GM19397 (cell line): Measurements from ENCODE around the gene SLC39A2.
"Not testable (repeated sequence)": the region's sequence is repeated elsewhere in the genome, so short reads cannot be mapped to it uniquely, and the experiment has no call there.

ENCODE experiments used
- ATAC-seq: cut with Tn5 transposase; IDR thresholded peaks from one replicate; pipeline ENCODE4 v1.9.1; 2021; ENCODE audit warnings: mild to moderate bottlenecking, moderate library complexity; ENCODE audit not compliant: unreplicated experiment

SLC39A2 gene

DNA sequence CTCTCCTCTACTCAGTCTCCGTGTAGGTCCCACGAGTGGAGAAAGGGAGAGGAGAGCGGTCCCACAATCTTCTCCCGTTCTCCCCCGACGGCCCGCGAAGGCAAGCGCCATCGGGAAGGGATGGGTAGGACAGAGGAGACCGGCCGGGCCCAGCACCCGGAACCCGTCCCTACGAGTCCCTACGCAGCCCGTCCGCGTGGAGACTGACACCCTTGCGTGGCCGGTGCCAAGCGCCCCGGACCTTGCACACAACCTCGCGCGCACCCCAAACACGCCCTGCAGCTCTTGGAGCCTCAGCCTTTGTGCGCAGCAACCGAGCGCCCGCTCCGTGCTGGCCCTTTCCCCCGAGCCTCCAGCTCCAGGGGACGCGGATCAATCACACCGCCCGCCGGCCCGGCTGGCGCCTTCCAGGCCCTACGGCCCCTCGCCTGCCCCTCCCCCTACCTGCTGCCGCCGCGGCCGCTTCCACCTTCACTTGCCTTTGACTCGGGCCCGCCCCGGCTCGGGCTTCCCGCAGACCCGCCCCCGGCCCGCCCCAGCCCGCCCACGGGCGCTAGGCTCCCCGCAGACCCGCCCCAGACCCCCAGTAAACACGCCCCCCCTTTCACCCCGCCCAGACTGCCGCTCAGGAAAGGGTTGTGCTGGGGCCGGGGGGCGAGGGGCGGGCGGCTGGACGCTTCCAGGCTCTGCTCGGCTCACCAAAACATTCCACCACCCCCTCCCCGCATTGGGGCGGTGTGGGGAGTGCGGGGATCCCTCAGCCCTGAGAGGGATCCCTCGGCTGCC, 25.7 kb downstream of the SLC39A2 start, which contains the start of gene NDRG2:
Gene NDRG2, minus strand, starts transcription at position 477 of the 786 bp plus-strand sequence. CDS start 1,746 bp downstream, outside the sequence.
- no peak for ATAC-seq

DNA sequence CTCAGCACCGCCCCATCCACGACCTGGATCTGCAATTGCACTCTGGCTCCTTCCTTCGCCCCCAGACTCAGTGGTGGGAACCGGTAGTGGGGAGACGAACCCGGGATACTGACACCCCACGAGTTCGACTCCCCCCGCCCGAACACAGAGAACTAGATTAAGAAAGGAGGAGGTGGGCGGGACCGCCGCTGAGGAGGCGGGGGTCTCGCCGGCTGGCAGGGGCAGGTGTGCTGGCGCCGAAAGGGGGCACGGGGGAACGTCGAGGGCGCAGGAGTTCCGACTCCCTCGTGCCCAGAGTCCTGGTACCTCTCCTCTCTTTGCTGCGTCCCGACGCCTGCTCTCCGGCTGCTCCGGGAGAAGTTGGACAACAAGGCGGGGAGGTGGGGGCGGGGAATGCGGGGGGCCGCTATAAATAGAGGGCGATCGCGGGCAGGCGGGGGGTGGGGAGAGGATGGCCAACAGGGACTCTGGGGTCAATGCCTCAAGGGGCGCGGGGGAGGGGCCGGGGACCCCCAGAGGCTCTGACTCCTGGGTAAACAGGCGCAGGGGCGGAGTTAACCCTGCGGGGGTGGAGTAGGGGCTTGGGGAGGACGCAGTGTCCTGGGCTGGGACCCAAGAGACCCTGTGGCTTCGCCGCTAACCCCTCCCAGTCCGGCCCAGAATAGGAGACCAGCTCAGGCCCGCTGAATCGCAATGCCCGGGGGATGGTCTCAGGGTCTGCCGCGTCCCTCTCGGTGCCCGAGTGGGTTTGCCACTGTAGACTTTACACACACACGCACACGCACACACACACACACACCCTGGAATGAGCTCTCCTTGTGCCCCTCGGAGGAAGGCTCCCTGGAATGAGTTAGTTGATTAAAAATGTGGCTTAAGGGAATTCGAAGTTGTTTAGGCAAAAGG, 26.5 kb downstream of the SLC39A2 start:
- no peak for ATAC-seq

DNA sequence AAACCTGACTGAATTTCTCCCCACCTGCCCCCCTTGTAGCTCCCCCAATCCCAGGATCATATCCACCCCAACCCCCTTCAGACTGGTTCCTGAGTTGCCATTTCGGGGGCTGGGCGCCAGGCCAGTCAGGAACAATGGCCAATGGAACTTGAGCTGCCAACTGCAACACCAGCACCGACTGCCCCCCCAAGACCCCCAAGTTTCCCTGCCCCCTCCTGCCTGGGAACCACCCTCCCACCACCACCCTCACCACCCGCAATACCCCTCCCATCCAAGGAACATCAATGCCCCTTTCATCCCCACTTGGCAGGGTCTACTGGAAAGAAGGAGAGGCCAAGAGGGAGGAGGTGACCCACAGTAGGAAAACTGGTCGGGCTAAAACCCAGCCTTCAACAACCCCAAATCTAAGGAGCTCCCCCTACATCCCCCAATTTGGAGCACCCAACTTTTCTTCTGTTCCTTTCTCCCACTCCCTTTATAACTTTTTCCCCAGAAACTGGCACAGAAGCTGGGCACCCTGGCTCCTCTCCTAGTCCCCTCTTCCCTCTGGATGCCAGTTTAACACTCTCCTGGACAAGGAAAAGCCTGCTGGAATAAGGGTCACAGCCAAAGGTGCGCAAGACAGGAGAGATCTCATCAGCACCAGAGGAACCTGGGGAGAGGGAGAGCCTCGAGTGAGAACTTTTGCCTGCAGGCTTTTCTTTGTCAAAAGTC, 27.3 kb downstream of the SLC39A2 start:
- ATAC-seq = no peak

DNA sequence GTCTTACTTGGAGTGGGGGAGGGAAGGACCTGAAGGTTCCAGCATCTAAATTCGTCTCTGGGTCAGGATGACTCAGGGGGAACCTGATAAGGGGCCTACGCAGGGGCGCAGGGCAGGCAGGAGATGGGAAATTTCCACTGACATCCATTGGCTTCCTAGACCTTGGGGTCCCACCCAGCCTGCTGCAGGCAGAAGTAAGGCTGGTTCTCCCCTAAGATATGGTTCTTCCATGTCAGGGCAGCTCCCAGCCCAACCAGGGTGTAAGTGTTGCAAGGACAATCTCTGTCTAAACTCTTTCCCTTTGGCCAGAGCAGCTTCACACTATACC, 27.9 kb downstream of the SLC39A2 start:
- no peak for ATAC-seq

DNA sequence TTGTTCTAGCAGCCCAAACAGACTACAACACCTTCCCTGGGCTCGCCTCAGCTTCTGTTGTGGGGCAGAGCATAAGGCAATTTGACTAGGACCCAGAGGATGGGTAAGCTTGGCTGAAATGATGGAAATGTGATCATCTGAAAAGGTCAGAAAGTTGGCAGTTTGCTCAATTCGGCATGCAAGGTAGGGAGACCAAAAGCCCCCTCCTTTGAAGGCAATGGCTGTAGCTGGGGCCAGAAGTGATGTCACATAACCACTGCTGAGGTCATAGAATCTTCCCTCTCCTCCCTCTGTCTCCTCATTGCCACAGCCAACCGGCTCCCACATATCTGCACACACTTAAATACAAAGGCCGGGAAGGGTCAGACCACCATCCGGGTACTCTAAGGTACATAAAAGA, 30.8 kb downstream of the SLC39A2 start, which contains the start of gene TPPP2:
Gene TPPP2, plus strand, starts transcription at position 301 of the 400 bp plus-strand sequence. CDS start 365 bp downstream, outside the sequence.
- ATAC-seq = no peak

DNA sequence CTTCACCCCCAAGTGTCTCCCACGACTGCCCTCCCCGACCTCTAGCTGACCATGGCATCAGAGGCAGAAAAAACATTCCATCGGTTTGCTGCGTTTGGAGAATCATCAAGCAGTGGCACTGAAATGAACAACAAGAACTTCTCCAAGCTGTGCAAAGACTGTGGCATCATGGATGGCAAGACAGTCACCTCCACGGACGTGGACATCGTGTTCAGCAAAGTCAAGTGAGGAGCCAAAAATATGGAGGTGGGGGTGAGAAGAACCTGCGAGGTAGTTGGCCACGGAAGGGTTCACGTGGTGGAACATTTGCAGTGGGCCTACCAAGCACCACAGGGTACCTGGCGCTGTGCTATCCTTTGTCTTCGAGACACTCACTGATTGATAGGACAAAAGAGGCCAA, 31.4 kb downstream of the SLC39A2 start:
- no peak for ATAC-seq

DNA sequence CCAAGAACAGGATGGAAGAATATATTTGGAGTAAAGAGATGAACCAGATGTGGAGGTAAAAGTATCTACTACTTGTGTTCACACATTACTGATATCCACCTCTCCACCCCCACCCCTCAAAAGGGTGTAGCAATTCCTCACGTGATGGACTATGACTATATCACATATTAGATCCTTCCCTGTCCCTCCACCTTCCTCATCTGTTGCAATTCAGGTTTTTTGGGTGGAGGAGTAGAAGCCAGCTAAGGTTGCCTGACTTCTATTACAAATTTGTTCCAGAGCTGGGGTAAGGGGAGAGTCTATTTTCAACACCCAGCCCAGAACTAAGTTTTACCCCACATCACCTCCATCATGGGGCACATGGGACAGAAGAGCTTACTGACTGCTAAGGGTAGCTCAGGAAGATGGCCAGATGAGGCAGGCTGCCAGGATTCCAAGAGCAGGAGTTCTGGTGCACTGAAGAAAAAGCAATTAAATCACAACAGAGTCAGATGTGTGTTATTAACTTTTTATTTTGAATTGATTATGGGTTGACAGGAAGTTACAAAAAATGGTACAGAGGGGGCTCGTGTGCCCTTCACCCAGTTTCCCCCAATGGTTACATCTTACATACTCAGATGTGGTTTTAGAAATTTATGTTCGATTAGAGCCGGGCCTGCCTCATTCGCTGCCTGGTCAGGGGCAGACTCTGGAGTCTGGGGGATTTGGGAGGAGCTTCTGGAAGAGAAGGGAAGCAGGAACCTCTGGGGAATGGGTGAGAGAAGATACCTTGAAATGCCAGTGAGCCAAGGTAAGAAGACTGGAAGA, 33.4 kb downstream of the SLC39A2 start:
- ATAC-seq = no peak

DNA sequence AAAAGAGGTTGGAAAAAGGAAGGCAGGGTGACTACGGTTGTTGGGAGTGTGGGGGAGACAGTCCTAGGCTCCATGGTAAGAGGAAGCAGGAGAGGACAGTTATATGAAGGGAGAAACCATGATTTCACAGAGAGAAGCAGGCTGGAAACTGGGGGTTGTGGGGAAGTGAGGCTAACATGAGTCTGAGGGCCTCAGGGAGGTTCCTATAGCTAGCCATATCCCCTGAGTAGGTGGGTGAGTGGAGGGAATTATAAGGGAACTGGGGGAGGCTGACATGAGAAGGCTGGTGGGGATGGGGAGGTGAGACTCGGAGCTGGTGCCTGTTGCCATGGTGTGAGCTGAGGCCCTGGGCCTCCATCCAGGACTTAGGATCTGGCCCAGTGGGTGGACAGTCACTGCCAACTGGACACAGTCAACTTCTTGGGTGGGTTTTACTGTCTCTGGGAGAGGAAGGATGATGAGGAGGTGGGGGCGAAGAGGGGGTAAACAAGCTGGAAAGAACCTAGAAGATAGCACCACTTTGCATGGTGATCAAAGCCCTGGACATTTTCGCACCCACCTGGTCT, 34.1 kb downstream of the SLC39A2 start:
- no peak for ATAC-seq

DNA sequence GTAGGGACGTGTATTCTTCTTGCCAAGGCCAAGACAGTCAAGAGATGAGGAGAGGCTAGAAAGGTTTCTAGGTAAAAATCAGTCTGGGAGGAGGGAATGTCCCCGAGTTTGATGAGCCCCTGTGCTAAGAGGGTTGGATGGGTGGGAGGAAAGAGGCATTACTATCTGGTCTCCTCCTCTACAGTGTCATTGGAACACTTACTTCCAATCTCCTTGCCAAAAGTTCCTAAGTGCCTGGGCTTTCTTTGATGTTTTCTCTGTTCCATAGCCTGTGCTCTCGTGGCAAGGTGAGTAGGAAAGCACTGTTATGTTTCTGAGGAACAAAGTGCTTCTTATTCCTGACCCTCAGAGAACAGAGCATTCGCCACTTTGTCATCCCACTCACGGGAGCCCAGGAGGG, 35.6 kb downstream of the SLC39A2 start, which contains the start of gene RNASE13:
Gene RNASE13, minus strand, starts transcription at position 101 of the 400 bp plus-strand sequence. CDS start 519 bp downstream, outside the sequence.
- no peak for ATAC-seq

DNA sequence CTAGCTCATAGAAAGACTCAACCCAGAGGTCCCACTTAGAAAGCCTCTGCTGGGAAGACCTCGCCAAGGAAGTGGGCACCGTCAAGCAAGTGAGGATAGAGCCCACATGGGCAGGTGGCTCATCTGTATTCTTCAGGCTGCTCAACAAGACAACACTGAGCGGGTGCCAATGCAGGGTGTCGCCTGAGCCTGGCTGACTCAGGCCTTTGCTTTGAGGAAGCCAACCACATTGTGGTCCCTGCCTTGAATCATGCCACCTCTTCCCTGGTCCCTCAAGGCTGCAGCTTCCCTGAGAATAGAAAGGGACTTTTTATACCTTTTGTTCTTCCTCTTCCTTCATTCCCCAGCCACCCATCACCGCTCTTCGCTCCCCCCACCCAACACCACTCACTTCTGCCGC, 37.7 kb downstream of the SLC39A2 start:
- no peak for ATAC-seq

DNA sequence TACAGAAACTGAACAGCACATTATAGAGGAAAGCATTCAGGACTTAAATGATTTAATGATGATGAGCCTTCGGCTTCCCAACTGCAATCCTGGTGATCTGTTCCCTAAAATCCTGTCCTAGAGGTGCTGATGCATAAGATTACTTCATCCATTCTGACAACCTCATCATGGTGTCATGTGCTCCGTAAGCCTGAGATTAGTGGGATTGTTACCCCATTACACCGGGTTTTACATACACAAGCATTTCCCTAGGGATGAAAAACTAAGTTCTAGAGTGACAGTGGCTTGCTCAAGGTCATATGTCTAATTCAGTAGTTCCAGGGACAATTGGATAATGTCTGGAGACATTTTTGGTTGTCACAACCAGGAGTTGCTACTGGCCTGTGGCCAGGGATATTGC, 38.1 kb downstream of the SLC39A2 start:
- ATAC-seq = no peak

DNA sequence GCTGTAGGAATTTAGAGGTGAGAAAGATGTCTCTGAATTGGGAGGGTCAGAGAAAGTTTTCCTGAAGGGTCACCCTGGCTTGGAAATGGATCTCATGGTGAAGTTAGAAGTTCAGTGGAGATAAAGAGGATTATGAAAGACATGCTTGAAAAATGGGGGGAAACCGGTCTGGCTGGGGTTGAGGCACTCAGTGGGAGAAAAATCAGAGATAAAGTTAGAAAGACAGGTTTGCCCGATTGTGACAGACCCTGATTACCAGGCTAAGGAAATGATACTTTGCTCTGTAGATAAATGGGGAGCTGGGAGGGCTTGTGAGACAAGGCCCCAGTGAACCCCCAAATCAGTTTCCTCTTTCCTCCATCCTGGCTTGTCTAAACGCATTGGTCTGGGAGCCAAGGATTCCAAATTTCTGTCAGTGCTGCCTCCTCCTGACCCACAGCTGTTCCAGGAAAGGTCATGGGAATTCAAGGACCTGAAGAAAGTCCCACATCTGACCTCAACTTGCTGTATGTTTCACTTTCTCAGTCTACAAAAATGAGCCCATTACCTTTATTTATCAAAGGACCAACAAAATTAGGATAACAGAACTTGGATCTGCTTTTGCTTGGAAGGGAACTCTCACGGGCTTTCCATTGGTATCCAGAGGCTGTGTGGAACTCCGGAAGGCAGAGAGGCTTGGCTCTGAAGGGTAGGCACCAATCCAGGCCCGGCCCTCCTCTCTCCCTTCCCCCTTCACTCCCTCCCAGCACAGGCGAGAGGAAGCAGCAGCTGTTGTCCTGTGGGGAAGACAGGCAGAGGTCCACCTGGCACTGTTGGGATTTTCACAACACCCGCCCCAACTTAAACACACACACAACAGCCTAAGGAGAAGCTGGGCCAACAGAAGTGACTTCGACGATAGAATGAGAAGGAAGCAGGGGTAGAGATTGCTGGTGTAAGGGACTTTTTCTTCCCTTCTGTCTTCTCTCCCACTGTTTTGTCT, 39.6 kb downstream of the SLC39A2 start:
- ATAC-seq = no peak

DNA sequence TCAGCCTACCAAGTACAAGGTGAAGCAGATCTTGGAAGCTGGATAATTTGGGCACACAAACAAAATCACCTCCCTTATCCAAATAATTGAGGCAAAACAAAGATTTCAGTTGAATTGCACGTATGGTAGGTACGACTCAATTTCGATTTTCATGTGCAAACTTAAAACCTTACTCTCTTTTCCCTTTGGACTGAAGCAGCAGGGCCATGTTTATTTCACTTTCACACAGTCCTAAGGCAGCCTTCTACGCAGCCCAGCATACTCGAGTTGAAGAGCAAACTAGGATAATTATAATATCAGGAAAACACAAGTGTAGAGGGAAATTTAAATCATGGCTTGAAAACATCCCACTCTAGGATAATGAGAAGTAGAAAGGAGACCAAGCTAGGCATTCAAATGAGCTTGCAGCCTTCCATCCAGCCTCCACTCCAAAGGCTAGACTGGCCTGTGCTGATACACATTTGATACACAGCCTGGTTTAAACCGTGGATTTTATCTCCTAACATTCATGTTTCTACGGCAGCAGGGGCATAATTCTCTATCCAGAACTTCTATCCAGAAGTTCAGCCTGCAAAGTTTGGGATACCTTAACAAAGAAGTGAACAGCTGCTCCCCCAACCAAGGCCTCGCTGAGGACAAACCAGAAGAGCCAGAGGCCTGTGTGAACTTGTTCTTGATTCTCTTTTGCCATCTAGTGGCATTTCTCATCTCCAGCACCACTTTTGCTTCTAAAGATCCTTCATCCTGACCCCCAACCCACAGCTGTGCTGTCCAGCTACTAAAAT, 40.7 kb downstream of the SLC39A2 start:
- no peak for ATAC-seq

DNA sequence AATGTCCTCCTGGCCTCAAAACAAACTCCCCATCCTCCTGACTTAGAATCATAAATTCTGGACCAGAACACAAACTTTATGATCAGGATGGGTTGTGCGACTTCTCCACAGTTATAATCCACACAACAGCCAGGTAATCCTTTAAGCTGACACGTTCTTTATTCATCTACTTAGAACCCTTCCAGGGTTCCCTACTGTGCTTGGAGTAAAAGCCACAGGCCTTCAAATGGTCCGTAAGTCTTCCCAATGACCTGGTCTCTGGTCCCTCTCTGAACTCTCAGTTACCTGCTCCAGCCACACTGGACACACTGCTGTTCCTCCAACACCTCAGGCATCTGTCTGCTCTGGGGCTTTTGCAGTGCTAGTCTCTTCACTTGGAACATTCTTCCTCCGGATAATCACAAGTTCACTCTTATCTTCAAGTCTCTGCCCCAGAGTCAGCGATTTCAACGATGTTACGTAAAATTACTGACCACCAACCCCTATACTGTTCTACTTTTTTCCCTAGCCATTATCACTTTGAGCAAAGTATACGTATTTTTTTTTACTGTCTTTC, 41.4 kb downstream of the SLC39A2 start:
- no peak for ATAC-seq

DNA sequence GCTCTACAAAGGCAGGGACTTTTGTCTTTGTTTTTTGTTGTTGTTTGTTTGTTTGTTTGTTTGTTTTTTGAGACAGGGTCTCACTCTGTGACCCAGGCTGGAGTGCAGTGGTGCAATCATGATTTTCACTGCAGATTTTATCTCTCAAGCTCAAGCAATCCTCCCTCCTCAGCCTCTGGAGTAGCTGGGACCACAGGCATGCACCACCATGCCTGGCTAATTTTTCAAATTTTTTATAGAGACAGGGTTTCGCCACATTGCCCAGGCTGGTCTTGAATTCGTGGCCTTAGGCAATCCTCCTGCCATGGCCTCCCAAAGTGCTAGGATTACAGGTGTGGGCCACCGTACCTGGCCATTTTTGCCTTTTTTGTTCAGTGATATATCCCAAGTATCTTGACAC, 41.8 kb downstream of the SLC39A2 start:
- ATAC-seq = not testable (repeated sequence)

DNA sequence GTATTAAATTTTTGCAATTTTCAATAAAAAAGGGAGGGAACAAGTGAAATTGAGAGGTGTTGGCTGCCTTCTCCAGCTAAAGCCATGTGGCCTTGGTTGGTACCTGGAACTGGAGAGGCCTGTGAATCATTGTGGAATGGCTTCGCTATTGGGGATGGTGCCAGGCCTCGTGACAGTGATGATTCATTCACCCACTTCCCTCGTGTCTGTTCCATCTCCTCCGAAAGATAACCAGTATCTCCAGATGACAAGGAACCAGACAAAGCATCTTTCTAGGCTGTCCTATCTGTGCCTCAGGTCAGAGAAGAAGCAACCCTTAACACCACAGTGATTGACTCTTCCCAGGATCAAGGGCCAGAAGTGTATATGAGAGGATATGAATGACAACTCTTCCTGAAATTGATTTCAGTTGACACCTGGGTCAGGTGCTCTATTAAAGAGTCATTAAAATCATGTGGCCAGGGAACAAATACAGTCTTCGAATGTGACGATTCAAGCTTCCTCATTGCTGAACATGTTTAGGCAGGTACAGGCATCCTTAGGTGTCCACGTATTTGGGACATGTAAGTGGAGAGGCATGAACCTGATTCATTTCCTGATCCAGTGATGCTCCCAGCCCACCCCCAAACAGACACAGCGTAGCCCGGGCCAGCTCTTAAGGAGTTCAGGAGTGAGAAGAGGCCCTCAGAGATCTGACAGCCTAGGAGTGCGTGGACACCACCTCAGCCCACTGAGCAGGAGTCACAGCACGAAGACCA, 42.8 kb downstream of the SLC39A2 start, which contains the start of gene RNASE7:
Gene RNASE7, plus strand, starts transcription at position 687 of the 758 bp plus-strand sequence. CDS start 631 bp downstream, outside the sequence.
- no peak for ATAC-seq

DNA sequence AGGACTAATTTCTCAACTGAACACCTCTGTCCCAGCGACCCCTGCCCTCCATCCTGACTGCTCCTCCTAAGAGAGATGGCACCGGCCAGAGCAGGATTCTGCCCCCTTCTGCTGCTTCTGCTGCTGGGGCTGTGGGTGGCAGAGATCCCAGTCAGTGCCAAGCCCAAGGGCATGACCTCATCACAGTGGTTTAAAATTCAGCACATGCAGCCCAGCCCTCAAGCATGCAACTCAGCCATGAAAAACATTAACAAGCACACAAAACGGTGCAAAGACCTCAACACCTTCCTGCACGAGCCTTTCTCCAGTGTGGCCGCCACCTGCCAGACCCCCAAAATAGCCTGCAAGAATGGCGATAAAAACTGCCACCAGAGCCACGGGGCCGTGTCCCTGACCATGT, 43.8 kb downstream of the SLC39A2 start:
- no peak for ATAC-seq
